K562 (cell line): Measurements from ENCODE around the gene ST6GALNAC6. TPM values are rescaled to one million over a fixed set of nuclear protein-coding genes. Genes with fewer than 3 reads are reported as not detected.

Experiments
- ARID1B ChIP-seq: fragments of 450-650 bp; IDR thresholded peaks from 2 replicates; pipeline ENCODE4 v1.6.1; 2016; ENCODE audit warnings: antibody characterized with exemption, mild to moderate bottlenecking, inconsistent platforms
- ARNT ChIP-seq, 2 experiments: fragments of 450-650 bp; IDR thresholded peaks; 2 replicates each; pipeline ENCODE4 v1.6.1; 2016; ENCODE audit warnings: mild to moderate bottlenecking in 1 of 2
- BHLHE40 ChIP-seq: IDR thresholded peaks from 2 replicates; pipeline ENCODE4 v1.6.1; 2011; ENCODE audit warnings: low read length, improper control_type of control experiment
- CTBP1 ChIP-seq: fragments of 450-650 bp; IDR thresholded peaks from 2 replicates; pipeline ENCODE4 v1.6.1; 2016; ENCODE audit warnings: borderline replicate concordance
- E2F6 ChIP-seq, 2 experiments: IDR thresholded peaks; 2 replicates each; pipeline ENCODE4 v1.6.1; 2011; ENCODE audit warnings: borderline replicate concordance in 1 of 2, control low read depth in 1 of 2, low read depth in 1 of 2, low read length in 1 of 2, mild to moderate bottlenecking in 1 of 2, mixed read lengths in 1 of 2, moderate library complexity in 1 of 2; ENCODE audit not compliant: insufficient read depth in 1 of 2, insufficient read length in 1 of 2, poor library complexity in 1 of 2, severe bottlenecking in 1 of 2; ENCODE audit errors: extremely low read depth in 1 of 2
- ELF4 ChIP-seq: fragments of 450-650 bp; formaldehyde crosslinking; IDR thresholded peaks from 2 replicates; pipeline ENCODE4 v1.4.0; 2022; ENCODE audit warnings: missing genetic modification characterization
- ETS2 ChIP-seq: IDR thresholded peaks from 2 replicates; pipeline ENCODE4 v1.6.1; 2016; ENCODE audit warnings: borderline replicate concordance, missing genetic modification characterization, mild to moderate bottlenecking, moderate library complexity, missing compliant biosample characterization; ENCODE audit not compliant: poor library complexity, severe bottlenecking
- FOXK2 ChIP-seq, 2 experiments: fragments of 450-650 bp; IDR thresholded peaks in 1 of 2; conservative IDR thresholded peaks in 1 of 2; 2 replicates each; pipeline ENCODE4 v1.6.1; 2016; ENCODE audit warnings: low read depth in 2 of 2, mild to moderate bottlenecking in 1 of 2
- GATAD2A ChIP-seq: fragments of 450-650 bp; IDR thresholded peaks from 2 replicates; pipeline ENCODE4 v1.6.1; 2017
- JUND ChIP-seq, 2 experiments: IDR thresholded peaks; 2 replicates in 1 of 2; 3 replicates in 1 of 2; pipeline ENCODE4 v1.6.1; 2011; ENCODE audit warnings: borderline replicate concordance in 2 of 2, low read depth in 2 of 2, low read length in 2 of 2, improper control_type of control experiment in 1 of 2, missing biosample characterization in 1 of 2, missing genetic modification characterization in 1 of 2, missing genetic modification reagents in 1 of 2
- MTA2 ChIP-seq: fragments of 450-650 bp; IDR thresholded peaks from 2 replicates; pipeline ENCODE4 v1.6.1; 2016; ENCODE audit warnings: low read depth
- MYNN ChIP-seq, 2 experiments: sonication (generic); formaldehyde crosslinking in 1 of 2; IDR thresholded peaks; 2 replicates each; pipeline versions ENCODE4 v1.5.0 to v1.6.1; 2016 to 2020; ENCODE audit warnings: antibody characterized with exemption in 1 of 2, missing genetic modification reagents in 1 of 2
- NEUROD1 ChIP-seq: fragments of 150-350 bp; IDR thresholded peaks from 2 replicates; pipeline ENCODE4 v1.6.1; 2014; ENCODE audit warnings: borderline replicate concordance, low read length, low read depth; ENCODE audit not compliant: partially characterized antibody
- NFE2 ChIP-seq: IDR thresholded peaks from 2 replicates; pipeline ENCODE4 v1.6.1; 2014; ENCODE audit warnings: antibody characterized with exemption, low read depth
- PML ChIP-seq: IDR thresholded peaks from 2 replicates; pipeline ENCODE4 v1.6.1; 2012; ENCODE audit warnings: low read length, inconsistent platforms
- POLR2A ChIP-seq: fragments of 450-650 bp; conservative IDR thresholded peaks from 2 replicates; pipeline ENCODE4 v1.6.1; 2016
- RAD51 ChIP-seq: fragments of 450-650 bp; IDR thresholded peaks from 2 replicates; pipeline ENCODE4 v1.7.1; 2016; ENCODE audit warnings: low read depth, mild to moderate bottlenecking, borderline replicate concordance
- SMARCA4 ChIP-seq: fragments of 450-650 bp; IDR thresholded peaks from 2 replicates; pipeline ENCODE4 v1.6.1; 2016
- SMARCA5 ChIP-seq: fragments of 450-650 bp; IDR thresholded peaks from 2 replicates; pipeline ENCODE4 v1.6.1; 2016
- SMARCE1 ChIP-seq: fragments of 450-650 bp; IDR thresholded peaks from 2 replicates; pipeline ENCODE4 v1.7.1; 2016; ENCODE audit warnings: mild to moderate bottlenecking
- SOX6 ChIP-seq: fragments of 450-650 bp; IDR thresholded peaks from 2 replicates; pipeline ENCODE4 v1.6.1; 2014; ENCODE audit warnings: mild to moderate bottlenecking
- SPI1 ChIP-seq: IDR thresholded peaks from 2 replicates; pipeline ENCODE4 v1.6.1; 2011; ENCODE audit warnings: low read depth, low read length, control low read depth, borderline replicate concordance
- SUPT5H ChIP-seq: fragments of 450-650 bp; IDR thresholded peaks from 2 replicates; pipeline ENCODE4 v1.6.1; 2016
- TFE3 ChIP-seq: fragments of 450-650 bp; formaldehyde crosslinking; IDR thresholded peaks from 2 replicates; pipeline ENCODE4 v1.4.0; 2020; ENCODE audit warnings: mild to moderate bottlenecking, mixed read lengths
- TOE1 ChIP-seq, 2 experiments: fragments of 450-650 bp in 1 of 2; sonication (generic) in 1 of 2; formaldehyde crosslinking in 1 of 2; IDR thresholded peaks; 2 replicates each; pipeline versions ENCODE4 v1.7.1 to v1.8.0; 2016 to 2022; ENCODE audit warnings: borderline replicate concordance in 2 of 2, mild to moderate bottlenecking in 2 of 2, antibody characterized with exemption in 1 of 2, inconsistent platforms in 1 of 2, low read depth in 1 of 2, missing genetic modification reagents in 1 of 2, moderate library complexity in 1 of 2
- ZEB2 ChIP-seq: fragments of 450-650 bp; IDR thresholded peaks from 2 replicates; pipeline ENCODE4 v1.6.1; 2016
- ZNF134 ChIP-seq: fragments of 250-450 bp; sonication (Bioruptor Pico); conservative IDR thresholded peaks from 2 replicates; pipeline ENCODE4 v1.4.0; 2020
- ZNF75A ChIP-seq: fragments of 450-650 bp; formaldehyde crosslinking; IDR thresholded peaks from 2 replicates; pipeline ENCODE4 v1.4.0; 2020; ENCODE audit warnings: mild to moderate bottlenecking
- polyA plus RNA-seq, 8 experiments: library from polyadenylated mRNA; depleted of rRNA in 4 of 8; stranded (reverse) in 5 of 8; unstranded in 3 of 8; fragments of >200 nt; fragmentation: Nextera tagmentation in 2 of 8; fragmentation: Illumina TruSeq in 1 of 8; extraction: Ambion mirVana in 2 of 8; extraction: Trizol in 1 of 8; gene quantifications; 2 replicates each; pipeline versions ENCODE4 v1.2.1 to v1.2.3, GENCODE V29; 2011 to 2014; ENCODE audit warnings: inconsistent platforms in 1 of 8, missing spikeins in 1 of 8
- total RNA-seq, 7 experiments: library from RNA; depleted of rRNA in 6 of 7; stranded (reverse); fragments of >200 nt in 6 of 7; fragmentation: Illumina TruSeq in 2 of 7; extraction: Trizol in 2 of 7; gene quantifications; 2 replicates each; pipeline versions ENCODE4 v1.2.1 to v1.2.3, GENCODE V29; 2011 to 2021; ENCODE audit warnings: low replicate concordance in 1 of 7

Gene ST6GALNAC6
- total and polyA plus RNA-seq, 9 of the 15 experiments (the other 6 are each of a cell fraction or from before 2014, with no cell fraction given) = 0.13 to 23.0 (median 14.5) TPM

GRCh38 chr9:127931092-127931881, 31.9 kb upstream of the ST6GALNAC6 start (continued):
- TF ChIP-seq TFE3 (no peak), NFE2 (no peak), POLR2A (peak; percentile 66), NEUROD1 (peak; percentile 30), FOXK2 (conservative IDR thresholded peaks at IDR 0.05 in 1 of 2, IDR thresholded peaks at IDR 0.05 in 1 of 2; ENCODE audit: low read depth in 2 of 2) (peak; percentile 52 to 59; a peak in 2 of 4 replicates), JUND (IDR thresholded peaks at IDR 0.05; ENCODE audit: borderline replicate concordance, low read depth, low read length) (peak; percentile 69), JUND (tag; IDR thresholded peaks at IDR 0.05; ENCODE audit: borderline replicate concordance, low read depth, low read length) (peak; percentile 70; the same call in 2 of the 3 replicates), SMARCA4 (peak; percentile 52), ZNF75A (CRISPR knock-in tag) (no peak), SMARCA5 (peak; percentile 48; the same call in 1 of the 2 replicates), ARID1B (peak; percentile 65), MYNN (IDR thresholded peaks at IDR 0.05) (peak; percentile 40; the same call in 1 of the 2 replicates), MYNN (CRISPR knock-in tag; IDR thresholded peaks at IDR 0.05) (no peak), SMARCE1 (peak; percentile 73; the same call in 1 of the 2 replicates), MTA2 (peak; percentile 29; the same call in 1 of the 2 replicates), ETS2 (tag) (no peak), CTBP1 (peak; percentile 42; the same call in 1 of the 2 replicates), GATAD2A (no peak), SOX6 (peak; percentile 33; the same call in 1 of the 2 replicates), PML (no peak), ARNT (IDR thresholded peaks at IDR 0.05) (0 out of 4 replicates have a peak, but pooled peaks of 1 of the 2 experiments have one; percentile 14), SUPT5H (peak; percentile 51; the same call in 1 of the 2 replicates), ZNF134 (no peak), E2F6 (IDR thresholded peaks at IDR 0.05; ENCODE audit: borderline replicate concordance in 1 of 2, extremely low read depth in 1 of 2, insufficient read depth in 1 of 2, insufficient read length in 1 of 2, low read depth in 1 of 2, low read length in 1 of 2, poor library complexity in 1 of 2, severe bottlenecking in 1 of 2) (peak in 1 of 2 experiments; percentile 14), BHLHE40 (peak; percentile 64), ELF4 (CRISPR knock-in tag) (peak; percentile 78), RAD51 (0 out of 2 replicates have a peak, but pooled peaks have one; percentile 9), TOE1 (IDR thresholded peaks at IDR 0.05; ENCODE audit: borderline replicate concordance) (peak; percentile 34; the same call in 1 of the 2 replicates), TOE1 (CRISPR knock-in tag; IDR thresholded peaks at IDR 0.05; ENCODE audit: borderline replicate concordance, low read depth) (no peak; the same call in 1 of the 2 replicates), SPI1 (no peak), ZEB2 (peak; percentile 23; the same call in 1 of the 2 replicates)
